GM23338 (cell line): ENCODE measurements around the gene COL1A1. TPM values are rescaled to one million over a fixed set of nuclear protein-coding genes. Genes with fewer than 3 reads are reported as not detected.

Experiments used
- ATAC-seq: fragments of 200-7000 bp; cut with Tn5 transposase; 3 replicates; pipeline ENCODE4 v1.9.1; 2020
- DNase-seq: peaks from one replicate; pipeline ENCODE4 v3.0.0-alpha.2; 2015; ENCODE audit warnings: low spot score
- H2AFZ ChIP-seq: fragments of 200-600 bp; sonication (generic); 2 replicates; pipeline ENCODE4 v1.8.0; 2016; ENCODE audit warnings: antibody characterized with exemption, mild to moderate bottlenecking, moderate library complexity
- H3F3A ChIP-seq: fragments of 200-600 bp; sonication (generic); replicated peaks from 2 replicates; pipeline ENCODE4 v1.8.0; 2017; ENCODE audit warnings: antibody characterized with exemption, mixed run types, low read depth
- H3K27ac ChIP-seq: fragments of 200-600 bp; sonication (generic); 2 replicates; pipeline ENCODE4 v1.6.1; 2016; ENCODE audit warnings: low read depth
- H3K27me3 ChIP-seq: fragments of 200-600 bp; sonication (generic); 2 replicates; pipeline ENCODE4 v1.8.0; 2016; ENCODE audit warnings: mild to moderate bottlenecking, mixed run types, moderate library complexity; ENCODE audit not compliant: insufficient read depth
- H3K36me3 ChIP-seq: fragments of 200-600 bp; sonication (generic); 2 replicates; pipeline ENCODE4 v1.8.0; 2016; ENCODE audit warnings: mild to moderate bottlenecking; ENCODE audit not compliant: insufficient read depth
- H3K4me1 ChIP-seq: fragments of 200-600 bp; sonication (generic); 2 replicates; pipeline ENCODE4 v1.8.0; 2016; ENCODE audit warnings: mild to moderate bottlenecking, moderate library complexity; ENCODE audit not compliant: insufficient read depth
- H3K4me2 ChIP-seq: fragments of 200-600 bp; sonication (generic); 2 replicates; pipeline ENCODE4 v1.7.1; 2017; ENCODE audit warnings: mixed run types
- H3K4me3 ChIP-seq: fragments of 200-600 bp; sonication (generic); 2 replicates; pipeline ENCODE4 v1.6.1; 2016; ENCODE audit warnings: mixed run types
- H3K79me2 ChIP-seq: fragments of 200-600 bp; sonication (generic); replicated peaks from 2 replicates; pipeline ENCODE4 v1.8.0; 2017; ENCODE audit warnings: mild to moderate bottlenecking; ENCODE audit not compliant: insufficient read depth
- H3K9me2 ChIP-seq: fragments of 200-600 bp; sonication (generic); 2 replicates; pipeline ENCODE4 v1.8.0; 2017; ENCODE audit not compliant: insufficient read depth
- H4K20me1 ChIP-seq: fragments of 200-600 bp; sonication (generic); replicated peaks from 2 replicates; pipeline ENCODE4 v1.8.0; 2017; ENCODE audit warnings: mild to moderate bottlenecking; ENCODE audit not compliant: insufficient read depth
- H3K27ac Mint-ChIP-seq: 2 replicates; pipeline ENCODE4 v1.8.0; 2020; ENCODE audit warnings: inconsistent platforms, mild to moderate bottlenecking, moderate library complexity, mixed read lengths
- H3K27me3 Mint-ChIP-seq: 3 replicates; pipeline ENCODE4 v1.8.0; 2022; ENCODE audit warnings: low read depth, mild to moderate bottlenecking, moderate library complexity, mixed read lengths, inconsistent platforms; ENCODE audit not compliant: insufficient read depth, poor library complexity
- H3K36me3 Mint-ChIP-seq: 3 replicates; pipeline ENCODE4 v1.8.0; 2021; ENCODE audit warnings: low read depth, mild to moderate bottlenecking, inconsistent platforms, moderate library complexity, mixed read lengths
- H3K4me1 Mint-ChIP-seq: 3 replicates; pipeline ENCODE4 v1.8.0; 2020; ENCODE audit warnings: mild to moderate bottlenecking, inconsistent platforms, mixed read lengths
- H3K4me3 Mint-ChIP-seq: 3 replicates; pipeline ENCODE4 v1.8.0; 2021; ENCODE audit warnings: moderate library complexity, mild to moderate bottlenecking, inconsistent platforms, mixed read lengths
- H3K9me3 Mint-ChIP-seq: 3 replicates; pipeline ENCODE4 v1.8.0; 2020; ENCODE audit warnings: moderate library complexity, mild to moderate bottlenecking, inconsistent platforms, mixed read lengths
- CREB1 ChIP-seq: fragments of 250-450 bp; sonication (Bioruptor Pico); IDR thresholded peaks from 2 replicates; pipeline ENCODE4 v1.5.0; 2020; ENCODE audit warnings: low read depth, mild to moderate bottlenecking, moderate library complexity
- EZH2 ChIP-seq: fragments of 200-600 bp; sonication (generic); IDR thresholded peaks from one replicate; pipeline ENCODE4 v1.8.0; 2017; ENCODE audit warnings: antibody characterized with exemption, mild to moderate bottlenecking, low read depth; ENCODE audit not compliant: unreplicated experiment
- EZH2phosphoT487 ChIP-seq: fragments of 200-600 bp; sonication (generic); IDR thresholded peaks from one replicate; pipeline ENCODE4 v1.8.1; 2018; ENCODE audit warnings: antibody characterized with exemption; ENCODE audit not compliant: unreplicated experiment
- JUNB ChIP-seq: IDR thresholded peaks from one replicate; pipeline ENCODE4 v1.6.1; 2016; ENCODE audit warnings: antibody characterized with exemption; ENCODE audit not compliant: unreplicated experiment
- NANOG ChIP-seq: IDR thresholded peaks from 2 replicates; pipeline ENCODE4 v1.6.1; 2016; ENCODE audit warnings: antibody characterized with exemption, borderline replicate concordance
- POLR2AphosphoS5 ChIP-seq: IDR thresholded peaks from 2 replicates; pipeline ENCODE4 v1.6.1; 2016; ENCODE audit warnings: antibody characterized with exemption, low read depth
- STAT1 ChIP-seq: IDR thresholded peaks from one replicate; pipeline ENCODE4 v1.6.1; 2016; ENCODE audit warnings: antibody characterized with exemption; ENCODE audit not compliant: unreplicated experiment
- ZNF114 ChIP-seq: fragments of 250-450 bp; sonication (Bioruptor Pico); IDR thresholded peaks from 2 replicates; pipeline ENCODE4 v1.5.0; 2020; ENCODE audit warnings: mild to moderate bottlenecking, moderate library complexity
- ZNF331 ChIP-seq: fragments of 250-450 bp; sonication (Bioruptor Pico); IDR thresholded peaks from 2 replicates; pipeline ENCODE4 v1.5.0; 2020; ENCODE audit warnings: low read depth, mild to moderate bottlenecking, moderate library complexity
- polyA plus RNA-seq: library from polyadenylated mRNA; unstranded; fragments of >200 nt; fragmentation: Nextera tagmentation; extraction: Ambion mirVana; gene quantifications from 2 replicates; pipeline ENCODE4 v1.2.1, GENCODE V29; 2016
- total RNA-seq: library from RNA; depleted of rRNA; stranded (reverse); fragments of >200 nt; shearing (Covaris generic); gene quantifications from 2 replicates; pipeline ENCODE4 v1.2.3, GENCODE V29; 2014
- TF ChIP-seq, protein P1 (sequence below), 2 experiments: fragments of 200-600 bp in 1 of 2; sonication (generic) in 1 of 2; conservative IDR thresholded peaks; 2 replicates each; pipeline versions ENCODE4 v1.5.1 to v1.6.1; 2016 to 2017; ENCODE audit warnings: antibody characterized with exemption in 2 of 2, low read depth in 2 of 2, mild to moderate bottlenecking in 2 of 2, moderate library complexity in 1 of 2
- TF ChIP-seq, protein P2 (sequence below): IDR thresholded peaks from one replicate; pipeline ENCODE4 v1.6.1; 2018; ENCODE audit warnings: antibody characterized with exemption; ENCODE audit not compliant: unreplicated experiment
- TF ChIP-seq, protein P3 (sequence below): fragments of 250-450 bp; sonication (Bioruptor Pico); IDR thresholded peaks from 2 replicates; pipeline ENCODE4 v1.5.0; 2020; ENCODE audit warnings: mild to moderate bottlenecking, moderate library complexity
- TF ChIP-seq, protein P4 (sequence below): IDR thresholded peaks from 2 replicates; pipeline ENCODE4 v1.6.1; 2016; ENCODE audit warnings: antibody characterized with exemption

Gene COL1A1
- total and polyA plus RNA-seq, 2 experiments from 2014 or later = 21.2 to 34.3 TPM

DNA sequence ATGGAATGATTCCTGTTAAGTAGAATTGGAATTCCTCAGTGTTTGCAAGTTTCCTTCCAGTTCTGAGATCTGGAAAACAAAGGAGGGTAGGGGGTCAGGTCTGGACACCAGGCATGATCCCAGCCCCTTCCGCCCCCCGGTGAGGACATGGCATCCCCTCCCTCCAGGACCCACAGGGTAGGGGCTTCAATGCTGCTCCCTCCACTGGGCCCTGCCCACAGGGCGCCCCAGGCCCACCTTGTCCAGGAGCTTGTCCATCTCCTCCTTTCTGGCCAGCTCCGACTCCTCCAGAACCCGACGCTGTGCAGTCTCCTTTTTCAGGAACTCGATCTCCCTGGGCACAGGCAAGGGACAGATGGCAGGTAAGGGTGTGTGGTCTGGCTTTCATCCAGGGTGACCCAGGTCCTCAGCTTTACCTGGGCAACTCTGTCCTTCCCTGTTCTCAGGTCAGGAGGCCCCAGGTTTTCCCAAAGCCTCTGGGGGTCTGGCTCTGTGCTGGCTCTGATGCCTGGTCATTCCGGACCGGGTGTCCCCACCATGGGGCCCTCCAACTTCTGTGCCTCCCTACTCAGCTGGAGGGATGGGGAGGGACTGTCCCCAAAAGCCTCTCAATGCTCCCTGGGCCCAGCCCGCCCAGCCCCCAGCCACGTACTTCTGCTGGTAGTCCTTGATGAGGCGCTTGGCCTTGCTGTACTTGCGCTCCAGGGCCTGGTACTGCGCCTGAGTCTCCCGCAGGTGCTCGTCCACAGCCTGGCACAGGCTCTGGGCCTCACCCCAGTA, 65.9 kb downstream of the COL1A1 start:
- H3K4me1 ChIP-seq = peaks cover 32% of the 10 kb centered on the region
- H3K4me2 ChIP-seq = no peak overlapping the region
- H3K27me3 ChIP-seq = peaks cover 27% of the 10 kb centered on the region
- no peak overlapping the region for H3K4me3 ChIP-seq
- H3K27me3 Mint-ChIP-seq = peaks cover 34% of the 10 kb centered on the region
- H3K79me2 ChIP-seq = no peaks in the 10 kb centered on the region
- no peak for TF ChIP-seq POLR2AphosphoS5
- TF ChIP-seq ZNF114 = no peak
- no peak for TF ChIP-seq ZNF331 (CRISPR knock-in tag)
- no peak for TF ChIP-seq EZH2phosphoT487
- no peak for TF ChIP-seq NANOG
- TF ChIP-seq, protein P1, sequence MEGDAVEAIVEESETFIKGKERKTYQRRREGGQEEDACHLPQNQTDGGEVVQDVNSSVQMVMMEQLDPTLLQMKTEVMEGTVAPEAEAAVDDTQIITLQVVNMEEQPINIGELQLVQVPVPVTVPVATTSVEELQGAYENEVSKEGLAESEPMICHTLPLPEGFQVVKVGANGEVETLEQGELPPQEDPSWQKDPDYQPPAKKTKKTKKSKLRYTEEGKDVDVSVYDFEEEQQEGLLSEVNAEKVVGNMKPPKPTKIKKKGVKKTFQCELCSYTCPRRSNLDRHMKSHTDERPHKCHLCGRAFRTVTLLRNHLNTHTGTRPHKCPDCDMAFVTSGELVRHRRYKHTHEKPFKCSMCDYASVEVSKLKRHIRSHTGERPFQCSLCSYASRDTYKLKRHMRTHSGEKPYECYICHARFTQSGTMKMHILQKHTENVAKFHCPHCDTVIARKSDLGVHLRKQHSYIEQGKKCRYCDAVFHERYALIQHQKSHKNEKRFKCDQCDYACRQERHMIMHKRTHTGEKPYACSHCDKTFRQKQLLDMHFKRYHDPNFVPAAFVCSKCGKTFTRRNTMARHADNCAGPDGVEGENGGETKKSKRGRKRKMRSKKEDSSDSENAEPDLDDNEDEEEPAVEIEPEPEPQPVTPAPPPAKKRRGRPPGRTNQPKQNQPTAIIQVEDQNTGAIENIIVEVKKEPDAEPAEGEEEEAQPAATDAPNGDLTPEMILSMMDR (conservative IDR thresholded peaks at IDR 0.05; ENCODE audit: low read depth in 2 of 2) = no peak
- TF ChIP-seq, protein P2, sequence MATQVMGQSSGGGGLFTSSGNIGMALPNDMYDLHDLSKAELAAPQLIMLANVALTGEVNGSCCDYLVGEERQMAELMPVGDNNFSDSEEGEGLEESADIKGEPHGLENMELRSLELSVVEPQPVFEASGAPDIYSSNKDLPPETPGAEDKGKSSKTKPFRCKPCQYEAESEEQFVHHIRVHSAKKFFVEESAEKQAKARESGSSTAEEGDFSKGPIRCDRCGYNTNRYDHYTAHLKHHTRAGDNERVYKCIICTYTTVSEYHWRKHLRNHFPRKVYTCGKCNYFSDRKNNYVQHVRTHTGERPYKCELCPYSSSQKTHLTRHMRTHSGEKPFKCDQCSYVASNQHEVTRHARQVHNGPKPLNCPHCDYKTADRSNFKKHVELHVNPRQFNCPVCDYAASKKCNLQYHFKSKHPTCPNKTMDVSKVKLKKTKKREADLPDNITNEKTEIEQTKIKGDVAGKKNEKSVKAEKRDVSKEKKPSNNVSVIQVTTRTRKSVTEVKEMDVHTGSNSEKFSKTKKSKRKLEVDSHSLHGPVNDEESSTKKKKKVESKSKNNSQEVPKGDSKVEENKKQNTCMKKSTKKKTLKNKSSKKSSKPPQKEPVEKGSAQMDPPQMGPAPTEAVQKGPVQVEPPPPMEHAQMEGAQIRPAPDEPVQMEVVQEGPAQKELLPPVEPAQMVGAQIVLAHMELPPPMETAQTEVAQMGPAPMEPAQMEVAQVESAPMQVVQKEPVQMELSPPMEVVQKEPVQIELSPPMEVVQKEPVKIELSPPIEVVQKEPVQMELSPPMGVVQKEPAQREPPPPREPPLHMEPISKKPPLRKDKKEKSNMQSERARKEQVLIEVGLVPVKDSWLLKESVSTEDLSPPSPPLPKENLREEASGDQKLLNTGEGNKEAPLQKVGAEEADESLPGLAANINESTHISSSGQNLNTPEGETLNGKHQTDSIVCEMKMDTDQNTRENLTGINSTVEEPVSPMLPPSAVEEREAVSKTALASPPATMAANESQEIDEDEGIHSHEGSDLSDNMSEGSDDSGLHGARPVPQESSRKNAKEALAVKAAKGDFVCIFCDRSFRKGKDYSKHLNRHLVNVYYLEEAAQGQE = no peak
- no peak for TF ChIP-seq STAT1
- TF ChIP-seq, protein P3, sequence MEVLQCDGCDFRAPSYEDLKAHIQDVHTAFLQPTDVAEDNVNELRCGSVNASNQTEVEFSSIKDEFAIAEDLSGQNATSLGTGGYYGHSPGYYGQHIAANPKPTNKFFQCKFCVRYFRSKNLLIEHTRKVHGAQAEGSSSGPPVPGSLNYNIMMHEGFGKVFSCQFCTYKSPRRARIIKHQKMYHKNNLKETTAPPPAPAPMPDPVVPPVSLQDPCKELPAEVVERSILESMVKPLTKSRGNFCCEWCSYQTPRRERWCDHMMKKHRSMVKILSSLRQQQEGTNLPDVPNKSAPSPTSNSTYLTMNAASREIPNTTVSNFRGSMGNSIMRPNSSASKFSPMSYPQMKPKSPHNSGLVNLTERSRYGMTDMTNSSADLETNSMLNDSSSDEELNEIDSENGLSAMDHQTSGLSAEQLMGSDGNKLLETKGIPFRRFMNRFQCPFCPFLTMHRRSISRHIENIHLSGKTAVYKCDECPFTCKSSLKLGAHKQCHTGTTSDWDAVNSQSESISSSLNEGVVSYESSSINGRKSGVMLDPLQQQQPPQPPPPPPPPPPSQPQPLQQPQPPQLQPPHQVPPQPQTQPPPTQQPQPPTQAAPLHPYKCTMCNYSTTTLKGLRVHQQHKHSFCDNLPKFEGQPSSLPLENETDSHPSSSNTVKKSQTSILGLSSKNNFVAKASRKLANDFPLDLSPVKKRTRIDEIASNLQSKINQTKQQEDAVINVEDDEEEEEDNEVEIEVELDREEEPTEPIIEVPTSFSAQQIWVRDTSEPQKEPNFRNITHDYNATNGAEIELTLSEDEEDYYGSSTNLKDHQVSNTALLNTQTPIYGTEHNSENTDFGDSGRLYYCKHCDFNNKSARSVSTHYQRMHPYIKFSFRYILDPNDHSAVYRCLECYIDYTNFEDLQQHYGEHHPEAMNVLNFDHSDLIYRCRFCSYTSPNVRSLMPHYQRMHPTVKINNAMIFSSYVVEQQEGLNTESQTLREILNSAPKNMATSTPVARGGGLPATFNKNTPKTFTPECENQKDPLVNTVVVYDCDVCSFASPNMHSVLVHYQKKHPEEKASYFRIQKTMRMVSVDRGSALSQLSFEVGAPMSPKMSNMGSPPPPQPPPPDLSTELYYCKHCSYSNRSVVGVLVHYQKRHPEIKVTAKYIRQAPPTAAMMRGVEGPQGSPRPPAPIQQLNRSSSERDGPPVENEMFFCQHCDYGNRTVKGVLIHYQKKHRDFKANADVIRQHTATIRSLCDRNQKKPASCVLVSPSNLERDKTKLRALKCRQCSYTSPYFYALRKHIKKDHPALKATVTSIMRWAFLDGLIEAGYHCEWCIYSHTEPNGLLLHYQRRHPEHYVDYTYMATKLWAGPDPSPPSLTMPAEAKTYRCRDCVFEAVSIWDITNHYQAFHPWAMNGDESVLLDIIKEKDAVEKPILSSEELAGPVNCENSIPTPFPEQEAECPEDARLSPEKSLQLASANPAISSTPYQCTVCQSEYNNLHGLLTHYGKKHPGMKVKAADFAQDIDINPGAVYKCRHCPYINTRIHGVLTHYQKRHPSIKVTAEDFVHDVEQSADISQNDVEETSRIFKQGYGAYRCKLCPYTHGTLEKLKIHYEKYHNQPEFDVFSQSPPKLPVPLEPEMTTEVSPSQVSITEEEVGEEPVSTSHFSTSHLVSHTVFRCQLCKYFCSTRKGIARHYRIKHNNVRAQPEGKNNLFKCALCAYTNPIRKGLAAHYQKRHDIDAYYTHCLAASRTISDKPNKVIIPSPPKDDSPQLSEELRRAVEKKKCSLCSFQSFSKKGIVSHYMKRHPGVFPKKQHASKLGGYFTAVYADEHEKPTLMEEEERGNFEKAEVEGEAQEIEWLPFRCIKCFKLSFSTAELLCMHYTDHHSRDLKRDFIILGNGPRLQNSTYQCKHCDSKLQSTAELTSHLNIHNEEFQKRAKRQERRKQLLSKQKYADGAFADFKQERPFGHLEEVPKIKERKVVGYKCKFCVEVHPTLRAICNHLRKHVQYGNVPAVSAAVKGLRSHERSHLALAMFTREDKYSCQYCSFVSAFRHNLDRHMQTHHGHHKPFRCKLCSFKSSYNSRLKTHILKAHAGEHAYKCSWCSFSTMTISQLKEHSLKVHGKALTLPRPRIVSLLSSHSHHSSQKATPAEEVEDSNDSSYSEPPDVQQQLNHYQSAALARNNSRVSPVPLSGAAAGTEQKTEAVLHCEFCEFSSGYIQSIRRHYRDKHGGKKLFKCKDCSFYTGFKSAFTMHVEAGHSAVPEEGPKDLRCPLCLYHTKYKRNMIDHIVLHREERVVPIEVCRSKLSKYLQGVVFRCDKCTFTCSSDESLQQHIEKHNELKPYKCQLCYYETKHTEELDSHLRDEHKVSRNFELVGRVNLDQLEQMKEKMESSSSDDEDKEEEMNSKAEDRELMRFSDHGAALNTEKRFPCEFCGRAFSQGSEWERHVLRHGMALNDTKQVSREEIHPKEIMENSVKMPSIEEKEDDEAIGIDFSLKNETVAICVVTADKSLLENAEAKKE (CRISPR knock-in tag) = no peak
- no peak for TF ChIP-seq EZH2
- TF ChIP-seq JUNB = no peak
- TF ChIP-seq, protein P4, sequence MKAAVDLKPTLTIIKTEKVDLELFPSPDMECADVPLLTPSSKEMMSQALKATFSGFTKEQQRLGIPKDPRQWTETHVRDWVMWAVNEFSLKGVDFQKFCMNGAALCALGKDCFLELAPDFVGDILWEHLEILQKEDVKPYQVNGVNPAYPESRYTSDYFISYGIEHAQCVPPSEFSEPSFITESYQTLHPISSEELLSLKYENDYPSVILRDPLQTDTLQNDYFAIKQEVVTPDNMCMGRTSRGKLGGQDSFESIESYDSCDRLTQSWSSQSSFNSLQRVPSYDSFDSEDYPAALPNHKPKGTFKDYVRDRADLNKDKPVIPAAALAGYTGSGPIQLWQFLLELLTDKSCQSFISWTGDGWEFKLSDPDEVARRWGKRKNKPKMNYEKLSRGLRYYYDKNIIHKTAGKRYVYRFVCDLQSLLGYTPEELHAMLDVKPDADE = no peak
- TF ChIP-seq CREB1 (CRISPR knock-in tag) = no peak
- peaks cover 26% of the 10 kb centered on the region for H3K36me3 Mint-ChIP-seq
- H2AFZ ChIP-seq = no peak overlapping the region
- no peaks in the 10 kb centered on the region; the same call in 1 of the 2 replicates for H3K36me3 ChIP-seq
- DNase-seq (no peak), ATAC-seq (no peak)
- H3K4me3 Mint-ChIP-seq = no peak overlapping the region
- no peaks in the 10 kb centered on the region for H4K20me1 ChIP-seq
- H3K9me3 Mint-ChIP-seq = no peaks in the 10 kb centered on the region
- no peaks in the 10 kb centered on the region for H3K9me2 ChIP-seq
- H3K4me1 Mint-ChIP-seq = peaks cover 47% of the 10 kb centered on the region
- no peak overlapping the region for H3K27ac Mint-ChIP-seq
- no peak overlapping the region for H3K27ac ChIP-seq
- no peaks in the 10 kb centered on the region for H3F3A ChIP-seq
